Endothelial cell of umbilical vein (primary cell): ENCODE measurements around the gene MBOAT2.

ENCODE experiments used
- EZH2 ChIP-seq: IDR thresholded peaks from 2 replicates; pipeline ENCODE4 v1.6.1; 2012; ENCODE audit warnings: borderline replicate concordance, low read depth, mild to moderate bottlenecking, moderate library complexity, low read length, inconsistent platforms; ENCODE audit not compliant: severe bottlenecking
- MYC ChIP-seq: IDR thresholded peaks from one replicate; pipeline ENCODE4 v1.6.1; 2011; ENCODE audit warnings: mild to moderate bottlenecking, low read depth, low read length
- POLR2A ChIP-seq: IDR thresholded peaks from 2 replicates; pipeline ENCODE4 v1.6.1; 2012; ENCODE audit warnings: low read depth, mild to moderate bottlenecking, control low read depth, low read length
- TF ChIP-seq, protein P1 (sequence below): IDR thresholded peaks from 2 replicates; pipeline ENCODE4 v1.6.1; 2011; ENCODE audit not compliant: insufficient read depth, insufficient read length
- TF ChIP-seq, protein P2 (sequence below), 2 donors: IDR thresholded peaks; 1 replicate in 1 of 2; 2 replicates in 1 of 2; pipeline ENCODE4 v1.5.1; 2011; ENCODE audit warnings: low read length in 2 of 2, mild to moderate bottlenecking in 2 of 2, moderate library complexity in 2 of 2, control low read depth in 1 of 2, inconsistent platforms in 1 of 2, low read depth in 1 of 2; ENCODE audit not compliant: insufficient read depth in 1 of 2; ENCODE audit errors: extremely low read depth in 1 of 2

DNA sequence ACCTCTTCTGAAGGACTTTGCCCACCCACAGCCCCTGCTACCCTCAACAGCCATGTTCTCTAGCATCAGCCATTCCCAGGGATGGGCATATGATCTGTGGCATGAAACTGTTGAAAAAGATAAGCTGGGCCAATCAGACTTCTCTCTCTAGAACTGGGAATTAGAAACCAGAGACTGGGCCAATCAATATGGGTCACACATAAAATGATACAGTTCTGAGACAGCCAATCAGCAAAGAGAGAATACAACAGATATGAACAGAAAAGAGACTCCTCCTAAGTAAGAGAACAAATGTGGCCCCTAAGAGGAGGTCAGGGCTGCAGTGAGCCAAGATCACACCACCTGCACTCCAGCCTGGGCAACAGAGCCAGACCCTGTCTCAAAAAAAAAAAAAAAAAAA lies 168.2 kb downstream of the MBOAT2 start:
- TF ChIP-seq, protein P1, sequence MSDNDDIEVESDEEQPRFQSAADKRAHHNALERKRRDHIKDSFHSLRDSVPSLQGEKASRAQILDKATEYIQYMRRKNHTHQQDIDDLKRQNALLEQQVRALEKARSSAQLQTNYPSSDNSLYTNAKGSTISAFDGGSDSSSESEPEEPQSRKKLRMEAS = no peak
- TF ChIP-seq, protein P2, sequence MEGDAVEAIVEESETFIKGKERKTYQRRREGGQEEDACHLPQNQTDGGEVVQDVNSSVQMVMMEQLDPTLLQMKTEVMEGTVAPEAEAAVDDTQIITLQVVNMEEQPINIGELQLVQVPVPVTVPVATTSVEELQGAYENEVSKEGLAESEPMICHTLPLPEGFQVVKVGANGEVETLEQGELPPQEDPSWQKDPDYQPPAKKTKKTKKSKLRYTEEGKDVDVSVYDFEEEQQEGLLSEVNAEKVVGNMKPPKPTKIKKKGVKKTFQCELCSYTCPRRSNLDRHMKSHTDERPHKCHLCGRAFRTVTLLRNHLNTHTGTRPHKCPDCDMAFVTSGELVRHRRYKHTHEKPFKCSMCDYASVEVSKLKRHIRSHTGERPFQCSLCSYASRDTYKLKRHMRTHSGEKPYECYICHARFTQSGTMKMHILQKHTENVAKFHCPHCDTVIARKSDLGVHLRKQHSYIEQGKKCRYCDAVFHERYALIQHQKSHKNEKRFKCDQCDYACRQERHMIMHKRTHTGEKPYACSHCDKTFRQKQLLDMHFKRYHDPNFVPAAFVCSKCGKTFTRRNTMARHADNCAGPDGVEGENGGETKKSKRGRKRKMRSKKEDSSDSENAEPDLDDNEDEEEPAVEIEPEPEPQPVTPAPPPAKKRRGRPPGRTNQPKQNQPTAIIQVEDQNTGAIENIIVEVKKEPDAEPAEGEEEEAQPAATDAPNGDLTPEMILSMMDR (IDR thresholded peaks at IDR 0.05; ENCODE audit: extremely low read depth in 1 of 2, insufficient read depth in 1 of 2, low read depth in 1 of 2, low read length in 2 of 2) = no peak
- TF ChIP-seq MYC (no peak), POLR2A (no peak), EZH2 (no peak)
